ENCODE results near the gene CRY2. TPM values are rescaled to one million over a fixed set of nuclear protein-coding genes. Genes with fewer than 3 reads are reported as not detected.

CRY2 gene
- polyA plus RNA-seq, 1 donor (not counting 4 experiments of a cell fraction or from before 2014, with no cell fraction given): 7.9 TPM

- Histone ChIP-seq H3K79me2 (ENCODE audit: control insufficient read depth, insufficient read depth, low read length) (peaks cover 17% of the 10 kb centered on the region), H3K9me1 (ENCODE audit: control insufficient read depth, extremely low read depth, insufficient read depth, low read length) (peaks cover under 1% of the 10 kb centered on the region), H3K27me3 (ENCODE audit: control insufficient read depth, extremely low read depth, insufficient read depth, low read length) (no peaks in the 10 kb centered on the region), H3K4me1 (ENCODE audit: control insufficient read depth, extremely low read depth, insufficient read depth, low read length) (peaks cover 15% of the 10 kb centered on the region), H3K4me2 (ENCODE audit: control insufficient read depth, extremely low read depth, insufficient read depth, low read depth, low read length) (no peak overlapping the region), H3K4me3 (ENCODE audit: control insufficient read depth in 2 of 3, extremely low read depth in 1 of 3, insufficient read depth in 2 of 3, low read depth in 1 of 3, low read length in 3 of 3) (no peak overlapping the region), H2AFZ (ENCODE audit: control insufficient read depth, low read length) (no peak overlapping the region), H3K9ac (ENCODE audit: control insufficient read depth, extremely low read depth, insufficient read depth, low read length) (no peak overlapping the region), H3K27ac (ENCODE audit: control insufficient read depth, insufficient read depth, low read length) (no peak overlapping the region), H3K9me3 (ENCODE audit: control insufficient read depth, low read depth, low read length) (no peaks in the 10 kb centered on the region), H4K20me1 (ENCODE audit: control insufficient read depth, extremely low read depth, insufficient read depth, low read length) (peaks cover under 1% of the 10 kb centered on the region), H3K36me3 (ENCODE audit: control insufficient read depth in 2 of 2, extremely low read depth in 1 of 2, insufficient read depth in 2 of 2, low read length in 2 of 2) (peaks cover 5 to 23% of the 10 kb centered on the region in 2 experiments)
- DNase-seq (ENCODE audit: low read depth, low spot score) (no peak), FAIRE-seq (no peak)
- TF ChIP-seq EZH2 (IDR thresholded peaks at IDR 0.05; ENCODE audit: low read length): no peak
- TF ChIP-seq CTCF (optimal IDR thresholded peaks at IDR 0.05 in 1 of 3, IDR thresholded peaks at IDR 0.05 in 1 of 3, conservative IDR thresholded peaks at IDR 0.05 in 1 of 3; ENCODE audit: extremely low read depth in 1 of 3, insufficient read depth in 2 of 3, low read length in 3 of 3): no peak
- dilution Hi-C loops (cut with MboI; ENCODE audit: extremely low pct_ligation_motif_present, low sequenced_read_pairs): no loop called here
Measured at GRCh38 chr11:45855308-45855707, 8.0 kb downstream of the CRY2 start.

- peaks cover 12% of the 10 kb centered on the region for H3K79me2 ChIP-seq (ENCODE audit: control insufficient read depth, insufficient read depth, low read length)
- FAIRE-seq (no peak), DNase-seq (ENCODE audit: low read depth, low spot score) (no peak)
Measured at GRCh38 chr11:45856044-45856468, 8.8 kb downstream of the CRY2 start.

More at GRCh38 chr11:45856044-45856468, 8.8 kb downstream of the CRY2 start:
- H4K20me1 ChIP-seq (ENCODE audit: control insufficient read depth, extremely low read depth, insufficient read depth, low read length): peaks cover 2% of the 10 kb centered on the region
- dilution Hi-C loops (cut with MboI; ENCODE audit: extremely low pct_ligation_motif_present, low sequenced_read_pairs): no loop called here
- H3K4me1 ChIP-seq (ENCODE audit: control insufficient read depth, extremely low read depth, insufficient read depth, low read length): peaks cover 15% of the 10 kb centered on the region
- peaks cover 5 to 27% of the 10 kb centered on the region in 2 experiments for H3K36me3 ChIP-seq (ENCODE audit: control insufficient read depth in 2 of 2, extremely low read depth in 1 of 2, insufficient read depth in 2 of 2, low read length in 2 of 2)
- H3K27me3 ChIP-seq (ENCODE audit: control insufficient read depth, extremely low read depth, insufficient read depth, low read length): no peaks in the 10 kb centered on the region
- H3K9me3 ChIP-seq (ENCODE audit: control insufficient read depth, low read depth, low read length): no peaks in the 10 kb centered on the region
- H3K27ac ChIP-seq (ENCODE audit: control insufficient read depth, insufficient read depth, low read length): no peak overlapping the region
- H3K4me2 ChIP-seq (ENCODE audit: control insufficient read depth, extremely low read depth, insufficient read depth, low read depth, low read length): no peak overlapping the region
- H3K9ac ChIP-seq (ENCODE audit: control insufficient read depth, extremely low read depth, insufficient read depth, low read length): no peak overlapping the region
- no peak overlapping the region for H3K4me3 ChIP-seq (ENCODE audit: control insufficient read depth in 2 of 3, extremely low read depth in 1 of 3, insufficient read depth in 2 of 3, low read depth in 1 of 3, low read length in 3 of 3)
- H2AFZ ChIP-seq (ENCODE audit: control insufficient read depth, low read length): no peak overlapping the region
- H3K9me1 ChIP-seq (ENCODE audit: control insufficient read depth, extremely low read depth, insufficient read depth, low read length): peaks cover 3% of the 10 kb centered on the region
- TF ChIP-seq EZH2 (IDR thresholded peaks at IDR 0.05; ENCODE audit: low read length): no peak
- no peak for TF ChIP-seq CTCF (optimal IDR thresholded peaks at IDR 0.05 in 1 of 3, IDR thresholded peaks at IDR 0.05 in 1 of 3, conservative IDR thresholded peaks at IDR 0.05 in 1 of 3; ENCODE audit: extremely low read depth in 1 of 3, insufficient read depth in 2 of 3, low read length in 3 of 3)
